RWPE2 (cell line): ENCODE results near the gene ZFC3H1.
A peak's percentile ranks its signal among the peaks of the same experiment; 100 is the strongest.

Source experiments
- ATAC-seq: fragments of 200-7000 bp; cut with Tn5 transposase; 3 replicates; pipeline ENCODE4 v1.9.1; 2021; ENCODE audit warnings: low read depth
- DNase-seq: peaks from one replicate; pipeline ENCODE4 v3.0.0-alpha.2; 2020; ENCODE audit warnings: low spot score
- H3K27ac ChIP-seq: fragments of 450-650 bp; 2 replicates; pipeline ENCODE4 v1.5.1; 2017; ENCODE audit warnings: mild to moderate bottlenecking; ENCODE audit not compliant: poor library complexity, severe bottlenecking
- H3K27me3 ChIP-seq: fragments of 250-450 bp; sonication (Bioruptor Pico); 2 replicates; pipeline ENCODE4 v1.5.1; 2021; ENCODE audit warnings: mild to moderate bottlenecking, moderate library complexity; ENCODE audit not compliant: insufficient read depth, poor library complexity, severe bottlenecking
- H3K36me3 ChIP-seq: fragments of 250-450 bp; sonication (Bioruptor Pico); 2 replicates; pipeline ENCODE4 v1.5.1; 2020; ENCODE audit warnings: low read depth, mild to moderate bottlenecking, moderate library complexity
- H3K4me1 ChIP-seq: fragments of 250-450 bp; sonication (Bioruptor Pico); 2 replicates; pipeline ENCODE4 v1.5.1; 2021; ENCODE audit warnings: mild to moderate bottlenecking, moderate library complexity; ENCODE audit not compliant: insufficient read depth, poor library complexity, severe bottlenecking
- H3K4me3 ChIP-seq: fragments of 250-450 bp; sonication (Bioruptor Pico); 2 replicates; pipeline ENCODE4 v1.5.1; 2021; ENCODE audit warnings: mild to moderate bottlenecking, moderate library complexity; ENCODE audit not compliant: severe bottlenecking
- H3K9me3 ChIP-seq: fragments of 250-450 bp; sonication (Bioruptor Pico); 2 replicates; pipeline ENCODE4 v1.5.1; 2021; ENCODE audit warnings: mild to moderate bottlenecking, moderate library complexity; ENCODE audit not compliant: severe bottlenecking
- CTCF ChIP-seq: fragments of 450-650 bp; IDR thresholded peaks from one replicate; pipeline ENCODE4 v1.5.1; 2017; ENCODE audit warnings: mild to moderate bottlenecking, moderate library complexity; ENCODE audit not compliant: poor library complexity, severe bottlenecking

ZFC3H1 gene

GRCh38 chr12:71587012-71587411 lies 76.6 kb downstream of the ZFC3H1 start:
- no peak overlapping the region for H3K27ac ChIP-seq
- H3K4me1 ChIP-seq: no peaks in the 10 kb centered on the region
- H3K27me3 ChIP-seq: no peaks in the 10 kb centered on the region
- no peak for DNase-seq
- no peak overlapping the region for H3K4me3 ChIP-seq
- H3K9me3 ChIP-seq: no peaks in the 10 kb centered on the region
- TF ChIP-seq CTCF: no peak
- no peak for ATAC-seq
- H3K36me3 ChIP-seq: no peaks in the 10 kb centered on the region

GRCh38 chr12:71585218-71585617 lies 78.4 kb downstream of the ZFC3H1 start:
- DNase-seq: no peak
- Histone ChIP-seq H3K9me3 (no peaks in the 10 kb centered on the region), H3K27ac (peak overlapping the region; percentile 13), H3K36me3 (no peaks in the 10 kb centered on the region), H3K27me3 (no peaks in the 10 kb centered on the region), H3K4me3 (no peak overlapping the region), H3K4me1 (peaks cover 6% of the 10 kb centered on the region)
- TF ChIP-seq CTCF: no peak
- ATAC-seq: no peak

GRCh38 chr12:71584356-71584755 lies 79.3 kb downstream of the ZFC3H1 start:
- Histone ChIP-seq H3K4me1 (peaks cover 12% of the 10 kb centered on the region), H3K36me3 (no peaks in the 10 kb centered on the region), H3K27me3 (no peaks in the 10 kb centered on the region), H3K4me3 (no peak overlapping the region), H3K9me3 (no peaks in the 10 kb centered on the region), H3K27ac (no peak overlapping the region)
- DNase-seq: no peak
- TF ChIP-seq CTCF: no peak
- ATAC-seq: no peak

GRCh38 chr12:71582925-71583324 lies 80.7 kb downstream of the ZFC3H1 start:
- H3K27me3 ChIP-seq: no peaks in the 10 kb centered on the region
- TF ChIP-seq CTCF: no peak
- H3K27ac ChIP-seq: no peak overlapping the region
- no peaks in the 10 kb centered on the region for H3K36me3 ChIP-seq
- ATAC-seq: no peak
- no peaks in the 10 kb centered on the region for H3K9me3 ChIP-seq
- no peak for DNase-seq
- H3K4me3 ChIP-seq: no peak overlapping the region
- peaks cover 12% of the 10 kb centered on the region for H3K4me1 ChIP-seq

- H3K27ac ChIP-seq: peak overlapping the region; percentile 91
- no peaks in the 10 kb centered on the region for H3K9me3 ChIP-seq
- ATAC-seq (peak; percentile 92), DNase-seq (no peak)
- no peaks in the 10 kb centered on the region for H3K27me3 ChIP-seq
- peaks cover 12% of the 10 kb centered on the region for H3K4me1 ChIP-seq
- H3K36me3 ChIP-seq: no peaks in the 10 kb centered on the region
- H3K4me3 ChIP-seq: no peak overlapping the region
- no peak for TF ChIP-seq CTCF
Observed at GRCh38 chr12:71581206-71581605, 82.4 kb downstream of the ZFC3H1 start.
